ENCODE measurements around the gene EIF3A.

Gene EIF3A

GRCh38 chr10:119051775-119052174, 28.8 kb downstream of the EIF3A start:
- no peak for DNase-seq (ENCODE audit: low read depth, low spot score)
- no peaks in the 10 kb centered on the region for H3K27me3 ChIP-seq (ENCODE audit: control insufficient read depth, insufficient read depth, low read length)
- no peaks in the 10 kb centered on the region for H3K9me3 ChIP-seq (ENCODE audit: control insufficient read depth, insufficient read depth, low read length)
- H3K4me1 ChIP-seq (ENCODE audit: control insufficient read depth, insufficient read depth, low read length) = no peaks in the 10 kb centered on the region
- no peak overlapping the region for H3K27ac ChIP-seq (ENCODE audit: low read length)
- H3K4me3 ChIP-seq (ENCODE audit: low read length) = no peak overlapping the region
- H3K36me3 ChIP-seq (ENCODE audit: control insufficient read depth, insufficient read depth, low read length) = peaks cover 45% of the 10 kb centered on the region
- no CpG with 5 or more reads among the region's 3 CpGs for WGBS (ENCODE audit: insufficient coverage, insufficient read length)

GRCh38 chr10:119049777-119050176, 30.8 kb downstream of the EIF3A start:
- H3K4me1 ChIP-seq (ENCODE audit: control insufficient read depth, insufficient read depth, low read length) = no peaks in the 10 kb centered on the region
- no peak overlapping the region for H3K27ac ChIP-seq (ENCODE audit: low read length)
- H3K36me3 ChIP-seq (ENCODE audit: control insufficient read depth, insufficient read depth, low read length) = peaks cover 52% of the 10 kb centered on the region
- 100% methylated on average over 13 of the region's 14 CpGs for WGBS (ENCODE audit: insufficient coverage, insufficient read length)
- no peak overlapping the region for H3K4me3 ChIP-seq (ENCODE audit: low read length)
- no peaks in the 10 kb centered on the region for H3K9me3 ChIP-seq (ENCODE audit: control insufficient read depth, insufficient read depth, low read length)
- no peak for DNase-seq (ENCODE audit: low read depth, low spot score)
- H3K27me3 ChIP-seq (ENCODE audit: control insufficient read depth, insufficient read depth, low read length) = no peaks in the 10 kb centered on the region

- WGBS (ENCODE audit: insufficient coverage, insufficient read length) = no CpG with 5 or more reads among the region's 5 CpGs
- Histone ChIP-seq H3K4me3 (ENCODE audit: low read length) (no peak overlapping the region), H3K36me3 (ENCODE audit: control insufficient read depth, insufficient read depth, low read length) (peaks cover 49% of the 10 kb centered on the region), H3K4me1 (ENCODE audit: control insufficient read depth, insufficient read depth, low read length) (no peaks in the 10 kb centered on the region), H3K27ac (ENCODE audit: low read length) (no peak overlapping the region), H3K9me3 (ENCODE audit: control insufficient read depth, insufficient read depth, low read length) (no peaks in the 10 kb centered on the region), H3K27me3 (ENCODE audit: control insufficient read depth, insufficient read depth, low read length) (no peaks in the 10 kb centered on the region)
- no peak for DNase-seq (ENCODE audit: low read depth, low spot score)
These were observed 31.3 kb downstream of the EIF3A start for GRCh38 chr10:119049361-119049760.

GRCh38 chr10:119045561-119045960, 35.1 kb downstream of the EIF3A start:
- Histone ChIP-seq H3K4me3 (ENCODE audit: low read length) (no peak overlapping the region), H3K36me3 (ENCODE audit: control insufficient read depth, insufficient read depth, low read length) (peaks cover 47% of the 10 kb centered on the region), H3K4me1 (ENCODE audit: control insufficient read depth, insufficient read depth, low read length) (no peaks in the 10 kb centered on the region), H3K9me3 (ENCODE audit: control insufficient read depth, insufficient read depth, low read length) (no peaks in the 10 kb centered on the region), H3K27me3 (ENCODE audit: control insufficient read depth, insufficient read depth, low read length) (no peaks in the 10 kb centered on the region), H3K27ac (ENCODE audit: low read length) (no peak overlapping the region)
- no peak for DNase-seq (ENCODE audit: low read depth, low spot score)
- WGBS (ENCODE audit: insufficient coverage, insufficient read length) = no CpG with 5 or more reads among the region's 7 CpGs

GRCh38 chr10:119042169-119042568, 38.4 kb downstream of the EIF3A start:
- DNase-seq (ENCODE audit: low read depth, low spot score) = no peak
- Histone ChIP-seq H3K4me3 (ENCODE audit: low read length) (no peak overlapping the region), H3K36me3 (ENCODE audit: control insufficient read depth, insufficient read depth, low read length) (peaks cover 45% of the 10 kb centered on the region), H3K4me1 (ENCODE audit: control insufficient read depth, insufficient read depth, low read length) (no peaks in the 10 kb centered on the region), H3K27me3 (ENCODE audit: control insufficient read depth, insufficient read depth, low read length) (no peaks in the 10 kb centered on the region), H3K27ac (ENCODE audit: low read length) (no peak overlapping the region), H3K9me3 (ENCODE audit: control insufficient read depth, insufficient read depth, low read length) (no peaks in the 10 kb centered on the region)
- no CpG with 5 or more reads among the region's 26 CpGs for WGBS (ENCODE audit: insufficient coverage, insufficient read length)

GRCh38 chr10:119041326-119041725, 39.3 kb downstream of the EIF3A start:
- DNase-seq (ENCODE audit: low read depth, low spot score) = no peak
- H3K27me3 ChIP-seq (ENCODE audit: control insufficient read depth, insufficient read depth, low read length) = no peaks in the 10 kb centered on the region
- WGBS (ENCODE audit: insufficient coverage, insufficient read length) = no CpG with 5 or more reads among the region's 4 CpGs
- H3K36me3 ChIP-seq (ENCODE audit: control insufficient read depth, insufficient read depth, low read length) = peaks cover 47% of the 10 kb centered on the region
- H3K9me3 ChIP-seq (ENCODE audit: control insufficient read depth, insufficient read depth, low read length) = no peaks in the 10 kb centered on the region
- H3K4me1 ChIP-seq (ENCODE audit: control insufficient read depth, insufficient read depth, low read length) = no peaks in the 10 kb centered on the region
- no peak overlapping the region for H3K4me3 ChIP-seq (ENCODE audit: low read length)
- H3K27ac ChIP-seq (ENCODE audit: low read length) = no peak overlapping the region

GRCh38 chr10:119039161-119039560, 41.5 kb downstream of the EIF3A start:
- Histone ChIP-seq H3K27me3 (ENCODE audit: control insufficient read depth, insufficient read depth, low read length) (no peaks in the 10 kb centered on the region), H3K36me3 (ENCODE audit: control insufficient read depth, insufficient read depth, low read length) (peaks cover 41% of the 10 kb centered on the region), H3K27ac (ENCODE audit: low read length) (no peak overlapping the region), H3K4me3 (ENCODE audit: low read length) (no peak overlapping the region), H3K9me3 (ENCODE audit: control insufficient read depth, insufficient read depth, low read length) (no peaks in the 10 kb centered on the region), H3K4me1 (ENCODE audit: control insufficient read depth, insufficient read depth, low read length) (no peaks in the 10 kb centered on the region)
- no peak for DNase-seq (ENCODE audit: low read depth, low spot score)
- WGBS (ENCODE audit: insufficient coverage, insufficient read length) = no CpG with 5 or more reads among the region's 1 CpG

GRCh38 chr10:119031496-119032059, 49.0 kb downstream of the EIF3A start:
- Histone ChIP-seq H3K4me3 (ENCODE audit: low read length) (no peak overlapping the region), H3K27me3 (ENCODE audit: control insufficient read depth, insufficient read depth, low read length) (no peaks in the 10 kb centered on the region), H3K27ac (ENCODE audit: low read length) (no peak overlapping the region), H3K4me1 (ENCODE audit: control insufficient read depth, insufficient read depth, low read length) (no peaks in the 10 kb centered on the region), H3K36me3 (ENCODE audit: control insufficient read depth, insufficient read depth, low read length) (peaks cover 3% of the 10 kb centered on the region; the same call in 1 of the 2 replicates), H3K9me3 (ENCODE audit: control insufficient read depth, insufficient read depth, low read length) (no peaks in the 10 kb centered on the region)
- DNase-seq (ENCODE audit: low read depth, low spot score) = no peak
- WGBS (ENCODE audit: insufficient coverage, insufficient read length) = no CpG with 5 or more reads among the region's 7 CpGs

- DNase-seq (ENCODE audit: low read depth, low spot score) = no peak
- WGBS (ENCODE audit: insufficient coverage, insufficient read length) = no CpG with 5 or more reads among the region's 65 CpGs
- H3K4me1 ChIP-seq (ENCODE audit: control insufficient read depth, insufficient read depth, low read length) = no peaks in the 10 kb centered on the region
- no peak overlapping the region for H3K27ac ChIP-seq (ENCODE audit: low read length)
- peak overlapping the region; percentile 58; the same call in 1 of the 2 replicates for H3K4me3 ChIP-seq (ENCODE audit: low read length)
- no peaks in the 10 kb centered on the region for H3K9me3 ChIP-seq (ENCODE audit: control insufficient read depth, insufficient read depth, low read length)
- H3K36me3 ChIP-seq (ENCODE audit: control insufficient read depth, insufficient read depth, low read length) = peaks cover 3% of the 10 kb centered on the region; the same call in 1 of the 2 replicates
- no peaks in the 10 kb centered on the region for H3K27me3 ChIP-seq (ENCODE audit: control insufficient read depth, insufficient read depth, low read length)
These were observed 50.0 kb downstream of the EIF3A start for GRCh38 chr10:119030421-119031250.

- no peak for DNase-seq (ENCODE audit: low read depth, low spot score)
- no peak within 1 kb of the TSS for H3K27ac ChIP-seq (ENCODE audit: low read length)
- no CpG with 5 or more reads among the region's 136 CpGs for WGBS (ENCODE audit: insufficient coverage, insufficient read length)
These were observed 50.8 kb downstream of the EIF3A start, which contains the start of gene NANOS1 for GRCh38 chr10:119029613-119030420. Gene NANOS1 (plus strand): TSS chr10:119029714. CDS start chr10:119029802, 88 bp downstream.

More at GRCh38 chr10:119029613-119030420, 50.8 kb downstream of the EIF3A start, which contains the start of gene NANOS1:
- H3K9me3 ChIP-seq (ENCODE audit: control insufficient read depth, insufficient read depth, low read length) = no peaks in the 10 kb centered on the region
- peak within 1 kb of the TSS; percentile 58; the same call in 1 of the 2 replicates for H3K4me3 ChIP-seq (ENCODE audit: low read length)
- H3K27me3 ChIP-seq (ENCODE audit: control insufficient read depth, insufficient read depth, low read length) = no peaks in the 10 kb centered on the region
- no peaks in the 10 kb centered on the region for H3K4me1 ChIP-seq (ENCODE audit: control insufficient read depth, insufficient read depth, low read length)
- H3K36me3 ChIP-seq (ENCODE audit: control insufficient read depth, insufficient read depth, low read length) = peaks cover 3% of the 10 kb centered on the region; the same call in 1 of the 2 replicates

All from iPS DF 6.9 (cell line).